KMS-11 (cell line): ENCODE results near the gene PKP3.

Source experiments
- H2AFZ ChIP-seq: fragments of 200-600 bp; sonication (generic); 2 replicates; pipeline ENCODE4 v1.6.1; 2016; ENCODE audit warnings: antibody characterized with exemption, mixed run types, low read depth
- H3K27ac ChIP-seq: fragments of 200-600 bp; sonication (generic); 2 replicates; pipeline ENCODE4 v1.6.1; 2016; ENCODE audit warnings: mild to moderate bottlenecking, mixed run types
- H3K27me3 ChIP-seq: fragments of 200-600 bp; sonication (generic); 2 replicates; pipeline ENCODE4 v1.6.1; 2017; ENCODE audit warnings: mild to moderate bottlenecking, low read depth, mixed run types, moderate library complexity; ENCODE audit not compliant: insufficient read depth
- H3K36me3 ChIP-seq: fragments of 200-600 bp; sonication (generic); 2 replicates; pipeline ENCODE4 v1.6.1; 2017; ENCODE audit warnings: mild to moderate bottlenecking, mixed run types; ENCODE audit not compliant: insufficient read depth
- H3K4me1 ChIP-seq: fragments of 200-600 bp; sonication (generic); 2 replicates; pipeline ENCODE4 v1.6.1; 2016; ENCODE audit warnings: mild to moderate bottlenecking, low read depth, mixed run types; ENCODE audit not compliant: poor library complexity, severe bottlenecking
- H3K4me2 ChIP-seq: fragments of 200-600 bp; sonication (generic); 2 replicates; pipeline ENCODE4 v1.7.0; 2016; ENCODE audit warnings: mild to moderate bottlenecking, mixed run types
- H3K4me3 ChIP-seq: fragments of 200-600 bp; sonication (generic); IDR thresholded peaks from 2 replicates; pipeline ENCODE4 v1.6.1; 2017; ENCODE audit warnings: low read depth, low read length, mixed read lengths; ENCODE audit not compliant: insufficient read depth
- H3K79me2 ChIP-seq: fragments of 200-600 bp; sonication (generic); 2 replicates; pipeline ENCODE4 v1.6.1; 2016; ENCODE audit warnings: low read depth, mixed run types; ENCODE audit not compliant: insufficient read depth
- H3K9ac ChIP-seq: fragments of 200-600 bp; sonication (generic); 2 replicates; pipeline ENCODE4 v1.6.1; 2016; ENCODE audit warnings: mild to moderate bottlenecking, mixed run types
- H4K20me1 ChIP-seq: fragments of 200-600 bp; sonication (generic); 2 replicates; pipeline ENCODE4 v1.6.1; 2016; ENCODE audit warnings: mild to moderate bottlenecking, mixed run types; ENCODE audit not compliant: insufficient read depth
- CTCF ChIP-seq: fragments of 200-600 bp; sonication (generic); conservative IDR thresholded peaks from 2 replicates; pipeline ENCODE4 v1.6.1; 2017; ENCODE audit warnings: low read depth, mild to moderate bottlenecking, antibody characterized with exemption, low read length, moderate library complexity, mixed read lengths

Gene PKP3

GRCh38 chr11:416051-416756 lies 22.2 kb downstream of the PKP3 start:
- no peak for TF ChIP-seq CTCF
- no peak overlapping the region for H2AFZ ChIP-seq
- no peak overlapping the region for H3K27ac ChIP-seq
- no peaks in the 10 kb centered on the region for H4K20me1 ChIP-seq
- H3K4me3 ChIP-seq: no peak overlapping the region
- no peaks in the 10 kb centered on the region for H3K36me3 ChIP-seq
- H3K4me2 ChIP-seq: no peak overlapping the region
- H3K9ac ChIP-seq: no peak overlapping the region
- peaks cover 54% of the 10 kb centered on the region for H3K27me3 ChIP-seq
- no peaks in the 10 kb centered on the region for H3K4me1 ChIP-seq
- no peaks in the 10 kb centered on the region for H3K79me2 ChIP-seq

GRCh38 chr11:416757-417621 lies 23.0 kb downstream of the PKP3 start:
- peaks cover 57% of the 10 kb centered on the region for H3K27me3 ChIP-seq
- no peaks in the 10 kb centered on the region for H3K79me2 ChIP-seq

GRCh38 chr11:417652-418342 lies 23.8 kb downstream of the PKP3 start:
- H3K79me2 ChIP-seq: no peaks in the 10 kb centered on the region
- H3K9ac ChIP-seq: no peak overlapping the region
- H3K27ac ChIP-seq: no peak overlapping the region
- no peak for TF ChIP-seq CTCF
- no peaks in the 10 kb centered on the region for H3K36me3 ChIP-seq
- no peaks in the 10 kb centered on the region for H4K20me1 ChIP-seq
- H3K4me1 ChIP-seq: no peaks in the 10 kb centered on the region
- peaks cover 54% of the 10 kb centered on the region for H3K27me3 ChIP-seq
- no peak overlapping the region for H2AFZ ChIP-seq
- H3K4me2 ChIP-seq: no peak overlapping the region
- H3K4me3 ChIP-seq: no peak overlapping the region

More at GRCh38 chr11:416757-417621, 23.0 kb downstream of the PKP3 start:
- Histone ChIP-seq H3K4me3 (no peak overlapping the region), H3K4me2 (no peak overlapping the region), H4K20me1 (no peaks in the 10 kb centered on the region), H2AFZ (no peak overlapping the region), H3K4me1 (no peaks in the 10 kb centered on the region), H3K9ac (no peak overlapping the region), H3K27ac (no peak overlapping the region), H3K36me3 (no peaks in the 10 kb centered on the region)
- TF ChIP-seq CTCF: no peak

GRCh38 chr11:418343-419247 lies 24.6 kb downstream of the PKP3 start:
- Histone ChIP-seq H3K27me3 (peaks cover 49% of the 10 kb centered on the region), H2AFZ (no peak overlapping the region), H3K79me2 (no peaks in the 10 kb centered on the region), H3K4me1 (no peaks in the 10 kb centered on the region), H4K20me1 (no peaks in the 10 kb centered on the region), H3K36me3 (no peaks in the 10 kb centered on the region), H3K4me2 (no peak overlapping the region), H3K27ac (no peak overlapping the region), H3K9ac (no peak overlapping the region), H3K4me3 (no peak overlapping the region)
- no peak for TF ChIP-seq CTCF
